ENCODE data around the gene AREG.

- TF ChIP-seq CTCF (conservative IDR thresholded peaks at IDR 0.05; ENCODE audit: low read length): no peak
- no peak for TF ChIP-seq EZH2phosphoT487 (IDR thresholded peaks at IDR 0.05; ENCODE audit: borderline replicate concordance)
Observed at GRCh38 chr4:74451214-74451661, 6.3 kb downstream of the AREG start.
